NCI-H226 (cell line): Measurements from ENCODE around the gene SYDE2.
"Not testable (repeated sequence)": the region's sequence is repeated elsewhere in the genome, so short reads cannot be mapped to it uniquely, and the experiment has no call there.

ENCODE experiments used
- DNase-seq: peaks from one replicate; pipeline ENCODE4 v3.0.0-alpha.2; 2015

Gene SYDE2

DNA sequence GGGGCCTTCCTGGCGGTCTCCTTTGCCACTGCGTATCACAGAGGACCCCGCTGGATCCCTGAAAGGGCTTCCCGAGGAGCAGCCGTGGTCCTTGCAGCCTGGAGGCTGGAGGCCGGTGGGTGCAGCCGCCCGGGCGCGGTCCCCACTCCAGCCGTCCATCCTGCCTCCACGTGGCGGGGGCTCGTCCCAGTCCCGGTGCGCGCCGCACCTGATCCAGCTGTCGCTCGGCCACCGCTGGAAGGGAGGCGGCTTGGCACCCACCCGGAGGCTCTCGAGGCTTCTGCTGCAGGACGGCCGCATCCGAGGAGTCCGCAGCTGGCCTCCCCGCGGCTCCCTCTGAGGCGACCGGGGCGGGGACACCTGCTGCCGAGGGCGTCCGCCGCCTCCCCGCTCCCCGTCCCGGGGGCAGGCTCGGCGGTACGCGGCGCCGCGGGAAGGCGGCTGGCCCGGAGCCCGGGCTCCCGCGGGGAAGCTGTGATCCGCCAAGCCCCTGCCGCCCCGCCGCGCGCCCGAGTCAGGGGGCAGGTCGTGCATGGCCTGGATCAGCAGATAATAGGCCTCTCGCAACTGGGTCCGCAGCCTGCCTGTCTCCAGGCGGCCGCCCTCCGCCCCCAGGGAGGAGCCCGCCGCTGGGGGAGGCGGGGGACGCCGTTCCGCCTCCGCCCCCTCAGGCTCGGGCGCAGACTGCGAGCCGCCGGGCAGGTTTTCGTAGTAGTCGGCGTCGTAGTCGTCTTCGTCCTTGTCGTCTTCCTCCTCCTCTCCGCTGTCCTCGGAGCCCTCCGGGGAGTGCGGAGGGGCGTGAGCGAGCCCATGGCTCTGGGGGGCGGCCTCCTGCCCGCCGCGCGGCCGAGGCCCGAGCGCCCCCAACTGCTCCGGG, at the start of gene SYDE2:
Gene SYDE2 (minus strand): TSS at position 554 of the 877 bp plus-strand sequence. CDS start 20 bp downstream, at position 534.
- DNase-seq = peak; percentile 77

DNA sequence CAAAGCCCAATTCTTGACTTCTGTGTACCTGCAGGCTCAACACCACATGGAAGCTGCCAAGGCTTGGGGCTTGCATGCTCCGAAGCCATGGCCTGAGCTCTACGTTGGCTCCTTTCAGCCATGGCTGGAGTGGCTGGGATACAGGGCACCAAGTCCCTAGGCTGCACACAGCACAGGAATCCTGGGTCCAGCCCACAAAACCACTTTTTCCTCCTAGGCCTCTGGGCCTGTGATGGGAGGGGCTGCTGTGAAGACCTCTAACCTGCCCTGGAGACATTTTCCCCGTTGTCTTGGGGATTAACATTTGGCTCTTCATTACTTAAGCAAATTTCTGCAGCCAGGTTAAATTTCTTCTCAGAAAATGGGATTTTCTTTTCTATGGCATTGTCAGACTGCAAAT, 48.2 kb upstream of the SYDE2 start:
- DNase-seq = not testable (repeated sequence)

- peak; percentile 48 for DNase-seq
These were observed 45.1 kb upstream of the SYDE2 start for GRCh38 chr1:85245891-85246290.

GRCh38 chr1:85245456-85245855, 44.6 kb upstream of the SYDE2 start:
- DNase-seq = peak; percentile 52

- peak; percentile 39 for DNase-seq
These were observed 43.6 kb upstream of the SYDE2 start for GRCh38 chr1:85244271-85245061.

DNA sequence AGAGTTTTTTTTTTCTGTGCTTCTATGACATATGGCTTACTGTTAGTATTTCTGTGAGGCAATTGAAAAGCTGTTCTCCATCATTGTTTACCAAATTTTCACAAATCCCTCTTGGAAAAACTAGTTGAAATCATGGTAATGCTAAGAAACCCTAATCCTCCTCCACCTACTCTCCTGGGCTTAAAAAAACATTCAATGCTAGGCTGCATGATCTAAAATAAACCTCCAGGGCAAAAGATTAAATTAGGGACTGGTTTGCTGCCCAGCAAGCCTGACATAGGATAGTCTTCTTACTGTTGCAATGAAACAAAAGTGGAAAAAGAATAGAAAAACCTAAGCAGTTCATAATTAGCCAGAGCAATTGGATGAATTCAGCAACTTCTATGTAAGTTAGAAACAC, 42.6 kb upstream of the SYDE2 start:
- DNase-seq = no peak

GRCh38 chr1:85240643-85241042, 39.8 kb upstream of the SYDE2 start:
- no peak for DNase-seq

- DNase-seq = peak; percentile 51
These were observed 39.4 kb upstream of the SYDE2 start for GRCh38 chr1:85240174-85240601.

DNA sequence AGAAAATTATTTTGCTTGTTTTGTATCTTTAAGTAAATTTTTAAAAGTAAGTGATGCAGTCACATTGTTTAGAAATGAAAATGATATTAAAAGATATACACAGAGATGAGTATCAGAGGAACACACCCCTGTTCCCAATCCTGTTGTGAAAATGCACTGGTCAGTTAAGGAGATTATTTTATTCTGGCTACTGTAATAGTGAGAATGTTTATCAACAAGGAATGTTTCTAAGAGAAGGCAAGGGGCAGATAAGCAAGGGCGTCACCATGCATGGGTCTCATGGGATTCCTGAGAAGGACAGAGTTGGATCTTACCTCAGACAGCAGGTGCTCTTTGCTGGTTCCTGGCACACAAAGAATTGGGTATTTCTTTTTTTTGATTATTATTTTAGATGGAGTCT, 36.8 kb upstream of the SYDE2 start:
- no peak for DNase-seq

- no peak for DNase-seq
These were observed 29.6 kb upstream of the SYDE2 start for GRCh38 chr1:85230305-85230977.

DNA sequence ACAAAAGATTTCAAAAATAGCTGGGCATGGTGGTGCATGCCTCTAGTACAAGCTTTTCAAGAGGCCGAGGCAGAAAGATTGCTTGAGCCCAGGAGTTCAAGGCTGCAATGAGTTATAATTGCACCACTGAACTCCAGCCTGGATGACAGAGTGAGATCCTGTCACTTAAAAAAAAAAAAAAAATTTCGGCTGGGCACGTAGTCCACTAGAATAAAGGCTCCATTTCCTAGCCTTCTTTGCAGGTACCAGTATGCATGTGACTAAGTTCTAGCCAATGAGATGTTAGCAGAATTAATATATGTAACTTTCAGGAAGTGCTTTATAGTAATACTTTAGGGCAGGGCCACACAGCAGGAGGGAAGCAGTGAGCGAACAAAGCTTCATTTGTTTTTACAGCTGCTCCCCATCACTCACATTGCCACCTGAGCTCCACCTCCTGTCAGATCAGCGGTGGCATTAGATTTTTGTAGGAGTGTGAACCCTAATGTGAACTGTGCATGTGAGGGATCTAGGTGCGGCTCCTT, 28.8 kb upstream of the SYDE2 start:
- DNase-seq = no peak

DNA sequence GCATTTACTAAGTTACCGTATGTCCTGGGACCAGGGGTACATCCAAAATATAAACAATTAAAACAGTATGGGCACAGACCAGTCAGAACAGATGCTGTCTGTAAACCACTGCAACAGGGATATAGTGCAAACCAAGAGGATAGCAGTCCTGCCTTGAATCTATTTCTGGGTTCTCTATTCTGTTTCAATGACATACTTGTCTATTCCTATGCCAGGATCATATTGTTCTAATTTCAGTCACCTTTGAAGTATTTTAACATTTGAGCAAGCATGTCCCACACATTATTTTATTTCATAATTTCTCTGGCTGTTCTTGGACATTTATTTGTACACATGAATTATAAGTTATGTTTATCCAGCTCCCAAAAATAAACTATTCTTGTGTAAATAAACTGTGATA, 28.2 kb upstream of the SYDE2 start:
- DNase-seq = no peak

DNA sequence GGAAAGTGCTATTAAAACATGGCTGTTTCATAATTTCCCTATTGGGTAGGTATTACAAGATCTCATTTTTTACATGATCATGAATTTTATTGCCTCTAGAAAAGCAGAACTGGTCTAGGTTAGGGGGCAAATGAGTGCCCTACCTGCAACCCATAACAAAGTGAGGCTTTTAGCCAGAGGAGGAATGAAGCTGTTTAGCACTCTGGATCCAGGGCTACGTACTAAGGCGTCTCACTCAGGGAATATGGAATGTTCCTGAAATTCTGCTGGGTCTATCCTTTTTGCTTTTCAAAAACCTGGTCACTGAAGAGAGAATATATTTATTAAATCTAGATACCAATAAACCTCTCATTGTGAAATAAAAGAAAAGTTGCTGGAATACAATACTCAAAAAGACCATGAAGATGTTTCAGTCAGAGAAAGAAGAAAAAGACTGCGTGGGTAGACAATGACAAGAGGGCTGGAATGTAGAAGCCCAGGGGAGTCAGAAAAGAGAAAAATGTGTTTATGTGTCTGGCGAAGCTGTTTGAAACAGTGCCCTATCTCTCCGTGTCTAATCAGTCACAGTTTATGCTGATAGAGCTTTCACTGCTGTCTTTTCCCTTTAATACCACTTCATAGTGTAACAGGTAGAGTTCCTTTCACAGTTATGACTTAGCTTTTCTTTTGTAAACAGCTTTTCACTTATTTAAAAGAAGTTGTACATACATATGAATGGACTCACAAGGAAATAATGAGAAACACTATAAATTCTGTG, 25.0 kb upstream of the SYDE2 start:
- no peak for DNase-seq

DNA sequence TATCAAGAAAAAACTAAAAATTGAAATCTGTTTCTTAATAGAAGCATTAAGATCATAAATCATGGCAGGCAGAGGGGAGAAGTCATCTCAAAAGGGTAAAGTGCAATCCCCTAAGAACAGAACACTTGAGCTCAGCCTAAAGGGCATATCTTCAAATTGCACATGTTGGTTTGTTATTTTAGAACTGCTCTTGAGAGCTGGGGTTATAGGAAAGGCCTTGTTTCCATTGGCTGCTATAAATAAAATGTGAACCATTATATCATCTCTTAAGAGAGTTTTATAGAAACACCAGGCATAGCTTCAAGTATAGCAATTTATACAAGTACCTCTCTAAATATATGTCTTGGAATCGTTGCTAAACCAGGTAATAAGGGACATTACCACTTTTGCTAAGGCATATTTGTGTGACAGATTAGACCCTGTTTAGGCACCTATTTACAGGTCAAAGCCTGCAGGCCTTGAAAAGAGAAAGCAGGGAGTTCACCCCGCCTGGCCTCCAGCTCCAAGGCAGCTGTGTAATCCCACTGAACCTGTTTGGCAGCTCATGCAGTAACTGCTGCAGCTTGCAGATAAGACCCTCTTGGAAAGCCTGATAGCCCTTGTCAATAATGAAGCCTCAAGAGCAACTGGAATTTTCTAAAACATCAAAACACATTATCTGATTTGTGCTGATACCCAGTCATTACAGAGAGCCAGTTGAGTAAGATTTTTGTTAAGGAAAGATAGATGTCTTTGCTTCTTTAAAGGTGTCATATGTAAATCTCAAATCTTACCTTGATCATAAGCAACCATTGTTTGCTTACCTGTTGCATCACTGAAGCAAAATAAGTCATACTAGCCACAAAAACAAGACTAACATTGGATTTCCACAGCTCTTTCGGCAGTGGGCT, 24.2 kb upstream of the SYDE2 start:
- DNase-seq = no peak

GRCh38 chr1:85224295-85224694, 23.5 kb upstream of the SYDE2 start:
- DNase-seq = no peak

DNA sequence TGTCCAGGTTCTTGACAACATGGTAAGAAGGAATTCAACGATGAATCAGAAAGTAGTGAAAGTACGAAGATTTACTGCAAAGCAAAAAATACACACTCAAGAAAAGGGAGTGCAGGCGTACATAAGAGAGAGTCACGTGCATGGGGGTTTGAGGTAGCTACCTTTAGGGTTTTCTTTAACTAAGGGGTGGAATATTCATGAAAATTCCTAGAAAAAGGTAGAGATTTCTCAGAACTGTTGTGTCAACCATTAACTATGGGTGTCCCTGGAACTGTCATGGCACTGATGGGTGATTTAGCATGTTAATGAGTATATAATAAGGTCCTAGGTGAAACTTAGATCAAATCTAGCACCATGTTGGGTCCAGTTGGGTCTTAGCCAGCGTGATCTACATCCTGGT, 22.5 kb upstream of the SYDE2 start:
- no peak for DNase-seq

- DNase-seq = no peak
These were observed 20.0 kb upstream of the SYDE2 start for GRCh38 chr1:85220756-85221201.

- DNase-seq = no peak
These were observed 19.2 kb upstream of the SYDE2 start for GRCh38 chr1:85219853-85220610.

DNA sequence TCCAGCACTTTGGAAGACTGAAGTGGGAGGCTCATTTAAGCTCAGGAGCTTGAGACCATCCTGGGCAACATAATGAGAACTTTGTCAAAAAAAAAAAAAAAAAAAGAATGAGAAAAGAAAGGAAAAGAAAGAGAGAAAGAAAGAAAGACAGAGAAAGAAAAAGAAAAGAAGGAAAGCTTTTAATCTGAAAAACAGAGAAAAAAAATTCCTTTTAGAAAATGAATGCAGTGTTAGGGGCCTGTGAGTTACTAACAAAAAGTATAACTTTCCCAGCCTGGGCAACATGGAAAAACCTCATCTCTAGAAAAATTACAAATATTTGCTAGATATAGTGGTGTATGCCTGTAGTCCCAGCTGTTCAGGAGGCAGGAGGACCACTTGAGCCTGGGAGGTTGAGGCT, 15.9 kb upstream of the SYDE2 start:
- no peak for DNase-seq

DNA sequence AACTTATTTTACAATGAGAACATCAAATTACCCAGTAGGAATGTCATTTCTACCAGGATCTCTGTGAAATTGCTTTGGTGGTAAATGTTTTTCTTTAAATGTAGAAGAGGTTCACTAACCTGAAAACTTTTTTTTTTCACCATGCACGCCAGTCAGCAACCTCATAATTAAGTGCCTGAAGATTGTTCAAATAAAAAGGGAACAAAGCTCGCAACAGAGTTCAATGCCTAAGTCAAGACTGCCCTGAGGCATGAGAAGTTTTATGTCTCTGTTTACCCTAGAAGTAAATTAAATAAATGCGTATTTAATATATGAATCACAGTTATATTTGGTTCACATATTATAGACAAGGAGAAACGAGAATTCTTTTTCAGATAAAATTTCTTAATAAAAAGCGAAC, 13.8 kb upstream of the SYDE2 start:
- no peak for DNase-seq
